HG02623 (cell line): ENCODE data around the gene TH.

Experiments used
- ATAC-seq: cut with Tn5 transposase; IDR thresholded peaks from one replicate; pipeline ENCODE4 v1.9.1; 2021; ENCODE audit warnings: moderate library complexity; ENCODE audit not compliant: unreplicated experiment

The TH gene

DNA sequence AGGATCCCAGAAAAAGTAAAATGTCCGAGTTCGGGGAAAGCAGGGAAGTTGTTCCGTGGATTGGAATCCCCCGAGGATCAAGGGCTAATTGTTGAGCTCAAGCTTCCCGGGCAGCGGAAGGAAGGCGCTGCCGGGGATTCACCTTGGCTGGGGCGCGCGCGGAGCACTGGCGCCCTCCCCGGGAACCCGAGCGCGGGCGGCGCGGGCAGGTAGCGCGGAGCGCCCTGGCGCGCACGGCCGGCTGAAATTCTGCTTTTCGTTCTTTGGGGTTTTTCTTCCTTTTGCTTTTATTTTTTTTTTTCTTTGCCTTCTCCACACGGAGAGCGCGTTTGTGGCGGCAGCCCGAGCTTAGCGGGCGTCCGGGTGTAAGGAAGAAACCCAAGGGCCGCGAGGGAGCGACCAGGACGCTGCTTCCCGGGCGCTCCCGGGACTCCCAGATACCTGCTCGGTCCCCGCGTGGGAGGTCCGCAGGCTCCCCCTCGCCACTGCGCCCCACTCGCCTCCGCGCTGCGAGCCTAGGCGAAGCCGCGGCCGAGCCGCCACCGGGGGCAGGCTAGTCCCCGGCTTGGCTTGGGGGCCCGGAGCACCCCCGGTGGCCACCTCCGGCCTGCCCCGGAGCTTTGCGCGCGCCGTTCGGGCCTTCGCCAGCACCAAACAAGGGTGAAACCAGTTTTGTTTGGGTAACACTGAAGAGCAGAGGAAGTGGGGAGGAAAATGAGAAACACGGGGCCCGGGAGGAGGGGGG is 27.6 kb downstream of the TH start:
- no peak for ATAC-seq

DNA sequence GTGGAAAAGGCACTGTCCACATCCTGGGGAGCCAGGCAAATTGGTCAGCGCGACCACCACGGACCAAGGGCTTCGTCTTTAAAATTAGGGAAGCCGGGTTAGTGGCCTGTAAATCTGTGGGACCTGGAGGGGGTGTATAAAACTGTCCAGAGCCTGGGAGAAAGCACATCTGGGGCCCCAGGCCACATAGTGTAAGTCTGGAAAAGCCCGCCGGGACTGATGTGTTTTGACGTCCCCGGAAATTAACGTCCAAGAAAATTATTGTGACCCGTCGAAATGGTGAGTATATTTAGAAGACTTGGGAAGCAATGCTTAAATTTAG is 28.2 kb downstream of the TH start:
- no peak for ATAC-seq

DNA sequence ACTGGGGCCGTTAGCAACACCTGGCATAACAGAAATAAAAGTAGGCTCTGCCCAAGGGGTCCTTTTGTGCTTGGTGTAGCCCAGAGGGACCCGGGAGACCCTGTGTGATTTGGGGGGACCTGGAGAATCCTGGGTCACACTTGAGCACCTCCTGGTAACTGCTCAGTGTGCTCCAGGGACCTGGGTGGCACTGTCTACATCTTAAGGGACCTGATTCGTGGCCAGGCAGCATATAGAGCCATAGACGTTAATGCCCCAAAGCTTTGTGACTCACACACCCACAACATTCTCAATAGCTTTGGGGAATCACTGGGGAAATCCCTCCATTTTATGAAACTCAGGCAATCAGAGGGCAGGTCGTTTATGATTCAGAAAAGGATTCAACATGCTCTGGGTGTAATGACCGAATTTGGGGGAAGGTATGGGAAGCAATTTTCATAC is 28.8 kb downstream of the TH start:
- no peak for ATAC-seq

DNA sequence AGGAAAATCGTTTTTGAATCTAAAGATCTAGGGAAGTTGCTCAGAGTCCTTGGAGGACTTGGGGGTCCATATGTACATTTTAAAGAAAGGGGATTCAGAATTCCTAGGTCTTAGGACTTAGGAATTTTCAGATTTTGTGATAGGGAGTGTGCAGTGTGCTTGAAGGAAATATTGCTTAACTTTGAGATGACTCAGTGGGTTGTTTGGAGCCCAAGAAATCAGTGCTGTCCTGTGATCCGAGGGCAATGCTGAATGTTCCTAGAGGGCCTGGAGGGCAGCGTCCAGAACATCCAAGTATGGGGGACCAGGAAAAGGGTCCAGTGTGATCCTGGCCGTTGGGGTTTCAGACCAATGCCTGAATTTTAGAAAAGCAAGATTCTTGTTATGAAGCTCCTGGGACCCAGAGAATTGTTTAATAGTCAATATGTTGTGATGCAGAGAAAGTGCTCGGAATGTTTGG is 29.3 kb downstream of the TH start:
- ATAC-seq = no peak

DNA sequence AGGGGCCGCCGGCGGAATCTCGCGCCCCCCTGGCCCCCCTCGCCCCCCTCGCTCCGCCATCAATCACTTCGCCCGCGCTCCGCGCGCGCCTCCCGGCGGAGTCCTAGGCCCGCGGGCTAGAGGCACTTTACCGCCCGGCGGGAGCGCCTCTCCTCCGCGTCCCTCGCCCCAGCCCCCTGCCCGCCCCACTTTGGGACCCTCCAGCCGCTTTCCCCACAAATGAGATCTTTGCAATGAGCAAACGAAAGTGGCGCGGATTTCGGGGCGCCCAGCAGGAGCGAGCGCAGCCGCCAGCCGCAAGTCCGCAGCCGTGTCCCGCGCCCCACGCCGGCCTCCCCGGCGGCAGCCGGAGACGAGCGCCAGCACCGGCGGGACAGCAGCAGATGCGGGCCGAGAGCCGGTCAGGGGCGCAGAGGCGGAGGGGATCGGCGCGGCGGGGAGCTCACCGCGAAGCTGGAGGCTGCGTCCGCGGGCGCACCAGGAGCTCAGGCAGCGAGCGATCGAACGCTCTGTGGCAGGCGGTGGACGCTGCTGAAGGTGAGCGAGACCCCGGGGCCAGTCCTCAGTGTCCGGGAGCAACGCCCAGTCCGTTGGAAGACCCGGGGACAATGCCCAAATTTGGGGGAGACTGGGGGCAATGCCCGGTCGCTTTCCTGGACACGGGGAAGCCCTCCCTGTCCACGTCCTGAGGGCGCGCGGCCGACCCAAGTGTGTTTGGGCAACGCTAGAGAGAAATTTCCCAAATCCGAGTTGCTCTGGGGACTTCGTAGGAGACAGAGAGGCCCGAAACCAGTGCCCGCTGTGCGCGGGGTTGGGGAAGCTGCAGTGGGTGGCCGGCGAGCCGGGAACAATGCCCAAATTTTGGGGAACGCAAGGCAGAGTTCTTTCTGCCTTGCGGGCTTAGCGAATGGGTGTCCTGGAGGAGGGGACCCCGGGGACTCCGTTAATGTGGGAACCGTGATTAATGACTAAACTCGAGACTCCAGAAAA is 30.9 kb downstream of the TH start:
- ATAC-seq = no peak

DNA sequence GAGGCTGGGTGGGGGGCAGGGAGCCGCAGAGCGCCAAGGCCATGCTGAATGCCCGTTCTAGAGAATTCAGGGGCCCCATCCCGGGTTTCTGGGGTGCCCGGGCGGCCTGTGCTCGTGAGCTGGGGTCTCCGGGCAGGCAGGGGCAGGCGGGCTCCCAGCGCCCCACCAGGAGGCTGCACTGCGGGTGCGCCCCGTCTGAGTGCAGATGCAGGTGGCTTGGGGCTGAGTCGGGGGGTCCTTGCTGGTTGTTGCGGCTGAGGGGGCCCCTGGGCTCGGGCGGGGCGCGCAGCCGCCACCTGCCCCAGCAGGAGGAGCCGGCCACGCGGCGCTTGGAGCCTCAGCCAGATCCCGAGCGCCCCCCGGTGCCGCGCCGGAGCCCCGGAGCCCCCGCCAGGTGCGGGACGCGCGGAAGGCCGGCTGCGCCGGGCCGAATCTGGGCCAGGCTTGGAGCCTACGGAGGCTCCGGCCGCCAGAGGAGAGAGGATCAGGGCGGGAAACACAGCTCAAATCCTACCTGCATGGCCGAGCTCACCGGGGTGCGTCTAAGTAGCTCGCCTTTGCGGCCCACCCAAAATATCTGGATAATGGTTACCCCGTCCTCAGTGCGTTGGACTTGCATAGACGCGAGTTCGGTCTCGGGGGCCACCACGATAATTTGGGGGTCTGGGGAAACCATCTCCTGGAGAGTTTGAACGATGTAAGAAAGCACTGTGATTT is 31.8 kb downstream of the TH start:
- ATAC-seq = no peak

DNA sequence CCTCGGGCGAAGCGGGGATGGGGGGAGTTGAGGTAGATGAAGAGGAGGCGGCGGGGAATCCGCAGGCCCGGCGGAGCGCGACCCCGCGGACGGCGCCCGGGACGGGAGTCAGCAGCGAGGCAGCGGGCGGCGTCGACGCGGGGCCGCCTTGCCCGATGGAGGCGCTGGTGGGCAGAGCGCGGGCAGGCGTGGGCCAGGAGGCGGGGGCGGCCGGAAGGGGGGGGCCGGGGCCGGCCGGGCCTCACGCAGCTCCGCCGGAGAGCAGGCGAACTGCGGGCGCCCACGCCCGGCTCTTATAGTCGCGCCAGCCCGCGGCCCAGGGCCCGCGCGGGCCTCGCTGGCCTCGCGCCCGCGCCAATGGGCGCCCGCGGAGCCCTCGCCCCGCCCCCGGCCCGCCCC is 32.5 kb downstream of the TH start, which contains the start of gene IGF2:
Gene IGF2, minus strand, starts transcription at position 267 of the 399 bp plus-strand sequence. CDS start 3,866 bp downstream, outside the sequence.
- ATAC-seq = no peak

DNA sequence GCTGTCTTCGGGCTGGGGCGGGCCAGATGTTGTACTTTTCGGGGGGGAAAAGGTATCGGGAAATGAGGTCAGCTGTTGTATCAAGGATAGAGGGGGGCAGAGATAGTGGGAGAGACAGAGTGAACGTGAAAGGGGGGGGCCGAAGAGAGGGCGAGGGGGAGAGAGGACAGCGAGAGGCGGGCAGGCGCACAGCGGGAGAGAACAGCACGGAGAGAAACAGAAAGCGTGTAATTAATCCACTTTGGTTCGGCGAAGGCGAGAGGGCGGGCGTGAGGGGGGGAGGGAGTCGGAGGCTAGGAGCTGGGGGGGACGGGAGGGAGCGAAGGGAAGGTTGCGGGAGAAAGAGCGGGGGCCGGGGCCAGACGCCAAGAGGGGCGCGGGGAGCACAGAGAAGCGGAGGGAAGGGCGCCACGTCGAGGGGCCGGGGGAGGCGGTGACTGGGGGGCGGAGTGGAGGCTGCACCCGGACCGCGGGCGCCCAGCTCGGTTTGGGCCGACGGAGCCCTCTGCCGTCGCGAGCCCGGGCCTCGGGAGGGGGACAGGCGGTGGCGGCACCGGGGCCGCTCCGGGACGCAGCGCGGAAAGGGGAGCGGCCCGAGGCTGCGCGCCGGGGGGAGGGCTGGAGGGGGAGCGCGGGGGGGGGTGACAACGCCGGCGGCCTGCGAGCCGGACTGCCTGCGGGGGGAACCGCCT is 33.0 kb downstream of the TH start:
- no peak for ATAC-seq

DNA sequence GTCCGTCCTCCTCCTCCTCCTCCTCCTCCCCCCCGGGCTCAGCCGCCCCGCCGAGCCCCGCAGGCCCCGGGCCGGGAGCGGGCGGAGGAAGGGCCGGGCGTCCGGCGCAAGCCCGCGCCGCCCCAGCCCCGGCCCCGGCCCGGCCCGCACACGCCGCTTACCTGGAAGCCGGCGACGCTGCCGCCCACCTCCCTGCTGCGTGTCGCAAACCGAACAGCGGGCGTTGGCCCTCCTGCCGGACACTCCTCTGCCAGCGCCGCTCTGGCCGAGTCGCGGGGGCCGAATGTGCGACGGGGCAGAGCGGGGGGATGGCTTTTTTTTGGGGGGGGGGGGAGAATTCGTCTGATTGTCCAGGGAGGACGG is 33.6 kb downstream of the TH start:
- no peak for ATAC-seq

DNA sequence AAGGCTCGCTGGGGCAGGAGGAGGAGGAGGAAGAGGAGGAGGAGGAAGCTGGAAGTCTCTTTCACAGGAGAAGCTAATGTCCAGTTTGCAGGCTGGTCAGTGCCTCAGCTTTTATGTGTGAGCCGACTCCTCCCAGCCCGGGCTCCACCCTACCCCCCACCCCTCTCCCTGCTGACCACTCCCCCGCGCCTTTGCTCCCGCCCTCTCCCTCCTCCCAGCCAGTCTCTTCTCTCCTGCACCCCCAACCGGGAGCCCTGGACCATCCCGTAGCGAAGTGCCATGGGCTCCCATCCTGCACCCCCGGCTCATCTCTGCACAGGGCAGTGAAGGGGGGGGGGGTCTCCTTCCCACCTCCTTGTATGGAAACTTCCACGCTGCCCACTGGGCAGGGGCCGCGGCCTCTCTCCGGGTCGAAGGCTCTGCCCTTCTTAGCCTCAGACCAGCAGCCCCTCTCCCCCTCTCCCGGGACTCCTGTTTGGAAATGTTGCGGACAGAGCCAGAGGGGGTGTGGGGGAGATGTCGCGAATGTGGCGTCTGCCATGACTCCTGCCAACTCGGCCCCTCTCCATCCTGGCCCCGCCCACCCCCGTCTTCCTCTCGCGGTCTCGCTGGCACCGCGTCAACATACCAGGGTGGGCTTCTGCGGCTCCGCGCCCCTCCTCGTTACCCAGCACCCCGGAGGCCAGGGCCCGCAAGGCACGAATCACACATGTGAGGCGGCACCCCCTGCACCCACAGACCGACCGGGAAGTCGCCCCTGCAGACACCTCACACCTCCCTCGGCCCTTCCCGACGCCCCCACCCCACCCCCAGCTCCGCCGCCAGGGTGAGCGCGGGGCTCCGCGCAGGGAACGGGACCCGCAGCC is 34.2 kb downstream of the TH start:
- ATAC-seq = no peak

DNA sequence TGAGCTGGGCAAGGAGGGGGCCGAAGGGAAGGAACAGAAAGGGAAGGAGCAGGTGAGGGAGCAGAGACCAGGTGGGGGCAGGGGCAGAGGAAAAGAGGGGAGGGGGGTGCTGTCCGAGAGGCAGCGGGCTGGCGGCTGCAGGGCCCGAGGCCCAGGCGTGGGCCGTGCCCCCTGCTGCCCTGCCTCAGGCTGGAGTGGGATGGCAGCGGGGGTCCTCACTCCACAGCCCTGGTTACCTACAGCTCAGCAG is 34.7 kb downstream of the TH start:
- ATAC-seq = no peak

DNA sequence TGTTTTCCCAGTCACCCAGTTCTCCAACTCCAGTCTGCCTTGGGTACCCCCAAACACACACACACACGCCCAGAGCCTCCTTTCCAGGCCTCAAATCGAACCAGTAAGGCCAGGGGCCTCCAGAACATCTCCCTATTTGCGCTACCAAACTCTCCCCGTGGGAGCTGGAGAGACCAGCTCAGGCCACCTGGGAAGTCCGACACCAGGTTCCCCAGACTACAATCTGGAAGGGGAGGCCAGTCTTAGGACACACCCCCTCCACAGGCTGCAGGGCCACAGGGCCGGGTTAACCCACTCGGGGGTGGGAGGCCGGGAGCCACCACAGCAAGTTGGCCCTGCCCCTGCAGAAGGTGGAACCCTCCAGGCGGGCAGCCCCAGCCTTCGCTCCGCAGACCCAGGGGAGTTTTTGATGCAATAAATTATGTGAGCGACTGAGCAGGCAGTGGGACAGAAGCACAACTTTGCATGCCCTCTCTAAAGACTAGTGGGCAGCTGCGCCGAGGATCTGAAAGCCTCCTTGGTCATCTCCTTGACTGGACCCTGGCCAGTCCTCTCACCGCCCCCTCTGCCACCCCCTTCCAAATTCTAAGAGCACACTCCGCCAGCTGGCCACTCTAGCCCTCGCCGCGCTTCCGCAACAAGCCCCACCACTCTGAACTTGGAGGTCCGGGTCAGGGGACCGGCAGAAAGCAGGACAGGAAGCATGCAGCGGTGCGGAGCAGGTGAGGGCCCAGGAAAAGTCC is 35.2 kb downstream of the TH start:
- ATAC-seq = no peak

DNA sequence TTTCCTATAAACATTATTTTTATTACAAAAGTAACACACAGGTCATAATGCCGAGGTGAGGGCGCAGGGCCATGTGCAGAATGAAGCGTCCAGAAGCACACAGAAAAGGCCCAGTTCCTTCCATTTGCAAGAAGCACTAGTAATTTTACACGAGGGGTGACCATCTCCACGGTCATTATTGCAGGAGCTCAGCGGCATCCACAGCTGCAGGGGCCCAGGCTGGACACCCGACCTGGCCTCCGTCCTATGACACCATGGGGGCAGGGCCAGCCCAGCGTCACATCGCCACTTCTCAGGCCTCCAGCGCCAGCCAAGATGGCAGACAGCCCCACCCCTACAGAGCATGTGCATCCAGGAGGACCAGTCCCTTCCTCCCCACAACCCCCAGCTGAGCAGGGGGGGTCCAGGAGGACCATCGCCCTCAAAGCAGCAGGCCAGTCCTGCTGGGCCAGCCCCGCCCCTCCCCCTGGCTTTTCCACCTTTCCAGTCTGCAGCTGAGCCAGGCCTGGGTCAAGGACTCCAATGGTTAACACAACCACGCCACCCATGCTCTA is 35.9 kb downstream of the TH start:
- ATAC-seq = no peak

DNA sequence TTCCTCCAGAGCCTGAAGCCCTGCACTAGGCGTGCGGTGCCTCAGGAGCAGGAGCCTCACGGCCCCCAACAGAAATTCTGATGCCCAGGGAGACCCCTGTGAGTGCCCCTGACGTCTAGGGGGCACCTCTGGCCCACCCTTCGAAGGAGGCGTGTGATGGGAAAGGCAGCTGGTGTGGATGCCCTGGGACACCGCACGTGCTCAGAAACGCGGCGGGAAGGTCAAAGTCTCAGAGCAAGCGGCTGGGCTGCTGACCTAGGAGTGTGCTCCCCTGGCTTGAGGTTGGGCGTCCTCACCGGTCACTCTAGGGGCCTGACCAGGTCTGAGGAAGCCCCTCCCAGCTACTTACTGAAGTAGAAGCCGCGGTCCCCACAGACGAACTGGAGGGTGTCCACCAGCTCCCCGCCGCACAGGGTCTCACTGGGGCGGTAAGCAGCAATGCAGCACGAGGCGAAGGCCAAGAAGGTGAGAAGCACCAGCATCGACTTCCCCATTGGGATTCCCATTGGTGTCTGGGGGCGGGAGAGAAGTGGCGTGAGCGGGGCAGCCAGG is 36.5 kb downstream of the TH start:
- no peak for ATAC-seq

DNA sequence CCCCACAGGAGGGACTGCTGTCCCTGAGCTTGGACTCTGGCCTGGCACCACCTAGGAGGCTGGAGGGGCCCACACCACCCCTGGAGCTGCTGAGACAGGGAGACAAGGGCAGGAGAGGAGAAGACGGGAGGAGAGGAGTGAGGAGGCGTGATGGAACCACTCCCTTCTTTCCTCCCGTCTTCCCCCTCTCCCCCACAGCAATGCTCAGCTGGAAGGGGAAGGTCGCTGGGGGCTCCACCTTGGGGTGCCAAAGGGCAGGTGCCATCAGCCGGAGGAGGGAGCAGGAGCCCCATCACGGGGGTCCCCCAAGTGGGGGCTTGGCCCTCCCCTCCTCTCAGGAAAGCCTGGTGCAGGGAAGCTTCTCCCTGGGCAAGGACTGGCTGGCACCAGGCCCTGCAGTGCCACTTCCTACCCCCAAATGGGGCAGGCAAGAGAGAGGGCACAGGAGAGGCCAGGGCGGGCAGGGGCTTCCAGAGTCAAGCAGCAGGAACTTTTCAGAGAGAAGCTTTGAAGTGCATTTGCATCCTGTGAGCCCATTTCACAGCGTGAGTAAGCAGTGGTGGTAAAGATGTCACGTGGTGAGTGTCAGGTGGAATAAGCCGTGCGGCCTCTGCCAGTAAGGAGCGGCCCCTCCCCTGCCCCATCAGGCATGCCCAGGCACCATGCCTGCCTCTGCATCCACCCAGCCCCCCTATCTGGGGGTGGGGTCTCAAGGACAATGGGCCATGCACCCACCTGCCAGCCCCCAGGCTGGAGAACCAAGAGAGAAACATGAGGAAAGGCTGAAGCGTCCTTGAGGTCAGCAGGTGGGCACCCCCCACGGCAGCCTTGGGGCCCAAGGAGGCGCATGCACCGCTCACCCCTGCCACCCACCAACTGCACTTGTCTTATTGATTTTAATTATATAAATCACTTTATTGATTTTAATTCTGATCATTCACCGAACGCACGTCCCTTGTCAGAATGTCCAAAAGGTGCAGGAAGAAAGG is 37.3 kb downstream of the TH start:
- ATAC-seq = no peak

DNA sequence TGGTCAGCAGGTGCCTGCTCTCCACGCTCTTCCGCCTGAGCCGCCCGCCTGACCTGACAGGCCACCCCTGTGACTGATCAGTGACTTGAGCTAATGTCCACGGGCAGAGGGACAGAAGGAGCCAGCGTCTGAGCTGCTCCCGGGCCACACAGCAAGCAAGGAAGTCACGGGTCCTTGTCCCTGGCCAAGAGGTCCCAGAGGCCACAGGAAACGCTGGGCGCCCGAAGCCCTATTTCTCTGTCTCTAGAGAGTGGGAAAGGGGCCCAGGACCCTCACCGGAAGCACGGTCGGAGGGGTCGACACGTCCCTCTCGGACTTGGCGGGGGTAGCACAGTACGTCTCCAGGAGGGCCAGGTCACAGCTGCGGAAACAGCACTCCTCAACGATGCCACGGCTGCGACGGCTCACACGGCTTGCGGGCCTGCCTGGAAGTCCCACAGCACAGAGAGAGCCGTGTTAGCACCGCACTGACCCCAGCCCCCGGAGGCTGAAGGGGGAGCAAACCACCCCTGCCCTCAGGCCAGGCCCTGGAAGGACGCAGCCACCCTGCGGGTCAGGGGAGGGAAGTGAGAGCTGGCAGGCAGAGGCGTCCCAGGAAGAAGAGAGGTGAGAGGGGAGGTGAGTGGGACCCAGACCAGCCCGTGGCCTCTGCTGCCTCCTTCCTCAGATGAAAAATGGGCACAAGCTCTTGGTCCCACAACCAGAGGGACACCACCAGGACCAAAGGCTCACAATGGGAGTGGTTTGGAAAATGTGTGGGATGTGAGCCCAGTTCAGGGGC is 38.2 kb downstream of the TH start:
- ATAC-seq = no peak

DNA sequence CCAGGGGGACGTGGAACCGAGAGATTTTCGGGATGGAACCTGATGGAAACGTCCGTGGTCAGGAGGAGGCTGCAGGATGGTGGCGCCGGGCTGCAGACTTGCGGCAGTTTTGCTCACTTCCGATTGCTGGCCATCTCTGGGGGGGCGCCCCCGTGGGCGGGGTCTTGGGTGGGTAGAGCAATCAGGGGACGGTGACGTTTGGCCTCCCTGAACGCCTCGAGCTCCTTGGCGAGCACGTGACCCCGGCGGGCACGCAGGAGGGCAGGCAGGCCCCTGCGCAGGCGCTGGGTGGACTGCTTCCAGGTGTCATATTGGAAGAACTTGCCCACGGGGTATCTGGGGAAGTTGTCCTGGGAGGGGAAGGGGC is 38.8 kb downstream of the TH start:
- no peak for ATAC-seq
